ENCODE results near the gene QRSL1. TPM values are rescaled to one million over a fixed set of nuclear protein-coding genes. Genes with fewer than 3 reads are reported as not detected.

The QRSL1 gene
- total RNA-seq, 1 donor from 2014 or later = 6.1 TPM

GRCh38 chr6:106599440-106599839 lies 29.9 kb upstream of the QRSL1 start:
- no peaks in the 10 kb centered on the region for H3K27me3 ChIP-seq
- intact Hi-C loops (cut with DNase I) = no loop called here
- no peaks in the 10 kb centered on the region for H3K4me1 ChIP-seq
- no peak for DNase-seq (ENCODE audit: extremely low spot score in 2 of 2)
- TF ChIP-seq CTCF (IDR thresholded peaks at IDR 0.05) (no peak), POLR2A (IDR thresholded peaks at IDR 0.05) (no peak), POLR2AphosphoS5 (IDR thresholded peaks at IDR 0.05; ENCODE audit: insufficient read depth in 1 of 2, low read depth in 1 of 2) (no peak)
- no peak overlapping the region for H3K27ac ChIP-seq
- no peaks in the 10 kb centered on the region for H3K9me3 ChIP-seq
- no peak overlapping the region for H3K4me3 ChIP-seq
- no peaks in the 10 kb centered on the region for H3K36me3 ChIP-seq

GRCh38 chr6:106600329-106600728 lies 29.0 kb upstream of the QRSL1 start:
- TF ChIP-seq CTCF (IDR thresholded peaks at IDR 0.05) = no peak
- no peak for TF ChIP-seq POLR2A (IDR thresholded peaks at IDR 0.05)
- intact Hi-C loops (cut with DNase I) = no loop called here
- Histone ChIP-seq H3K9me3 (no peaks in the 10 kb centered on the region), H3K27ac (no peak overlapping the region), H3K4me1 (no peaks in the 10 kb centered on the region), H3K36me3 (no peaks in the 10 kb centered on the region), H3K27me3 (no peaks in the 10 kb centered on the region), H3K4me3 (no peak overlapping the region)
- no peak for DNase-seq (ENCODE audit: extremely low spot score in 2 of 2)

- H3K27me3 ChIP-seq = no peaks in the 10 kb centered on the region
- no peaks in the 10 kb centered on the region for H3K4me1 ChIP-seq
- no peaks in the 10 kb centered on the region for H3K9me3 ChIP-seq
- no peaks in the 10 kb centered on the region for H3K36me3 ChIP-seq
- intact Hi-C loops (cut with DNase I) = no loop called here
- H3K27ac ChIP-seq = no peak overlapping the region
- DNase-seq (ENCODE audit: extremely low spot score in 2 of 2) = no peak
- TF ChIP-seq POLR2A (IDR thresholded peaks at IDR 0.05) = no peak
- TF ChIP-seq CTCF (IDR thresholded peaks at IDR 0.05) = peak in 2 of 3 experiments; percentile 33 to 45
- TF ChIP-seq POLR2AphosphoS5 (IDR thresholded peaks at IDR 0.05; ENCODE audit: insufficient read depth in 1 of 2, low read depth in 1 of 2) = no peak
- no peak overlapping the region for H3K4me3 ChIP-seq
Observed at GRCh38 chr6:106608080-106608668, 21.2 kb upstream of the QRSL1 start.

GRCh38 chr6:106609699-106610098 lies 19.7 kb upstream of the QRSL1 start:
- Histone ChIP-seq H3K27me3 (no peaks in the 10 kb centered on the region), H3K27ac (no peak overlapping the region), H3K4me3 (no peak overlapping the region), H3K9me3 (no peaks in the 10 kb centered on the region), H3K4me1 (no peaks in the 10 kb centered on the region), H3K36me3 (no peaks in the 10 kb centered on the region)
- intact Hi-C loops (cut with DNase I) = no loop called here
- DNase-seq (ENCODE audit: extremely low spot score in 2 of 2) = no peak
- no peak for TF ChIP-seq POLR2A (IDR thresholded peaks at IDR 0.05)
- no peak for TF ChIP-seq CTCF (IDR thresholded peaks at IDR 0.05)
- no peak for TF ChIP-seq POLR2AphosphoS5 (IDR thresholded peaks at IDR 0.05; ENCODE audit: insufficient read depth in 1 of 2, low read depth in 1 of 2)

GRCh38 chr6:106611030-106611429 lies 18.3 kb upstream of the QRSL1 start:
- Histone ChIP-seq H3K9me3 (no peaks in the 10 kb centered on the region), H3K36me3 (no peaks in the 10 kb centered on the region), H3K27me3 (no peaks in the 10 kb centered on the region), H3K27ac (no peak overlapping the region), H3K4me1 (no peaks in the 10 kb centered on the region), H3K4me3 (no peak overlapping the region)
- no peak for DNase-seq (ENCODE audit: extremely low spot score in 2 of 2)
- intact Hi-C loops (cut with DNase I) = no loop called here
- no peak for TF ChIP-seq POLR2A (IDR thresholded peaks at IDR 0.05)
- no peak for TF ChIP-seq CTCF (IDR thresholded peaks at IDR 0.05)
- TF ChIP-seq POLR2AphosphoS5 (IDR thresholded peaks at IDR 0.05; ENCODE audit: insufficient read depth in 1 of 2, low read depth in 1 of 2) = no peak
